ENCODE results near the gene ENTHD1.

ENTHD1 gene

DNA sequence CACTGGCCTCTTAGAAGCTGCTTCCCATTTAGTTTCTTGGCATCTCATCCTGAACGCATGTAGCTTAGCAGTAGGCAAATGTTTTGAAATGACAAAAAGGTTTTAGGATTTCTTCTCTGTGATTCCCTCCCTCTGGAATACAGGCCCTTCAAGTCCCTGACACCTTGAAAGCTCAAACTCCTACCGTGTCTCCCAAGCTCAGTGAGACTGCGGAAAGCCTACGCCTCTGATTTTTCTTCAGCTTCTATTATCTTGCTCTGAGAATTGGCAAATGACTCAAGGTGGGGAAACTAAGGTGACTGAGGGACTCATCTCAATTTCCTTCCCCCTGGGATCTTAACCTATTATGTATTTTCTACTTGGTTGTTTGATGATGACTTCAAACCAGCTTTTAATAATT, 130.3 kb downstream of the ENTHD1 start:
- Histone ChIP-seq H2AFZ (ENCODE audit: low read length, unreplicated experiment) (no peak overlapping the region), H3K4me1 (ENCODE audit: control insufficient read depth, insufficient read depth, low read length, unreplicated experiment) (no peaks in the 10 kb centered on the region), H3K4me3 (ENCODE audit: low read depth, low read length) (no peak overlapping the region), H3K79me2 (ENCODE audit: control insufficient read depth, insufficient read depth, low read length, unreplicated experiment) (no peaks in the 10 kb centered on the region), H3K27me3 (ENCODE audit: insufficient read depth, low read length) (peaks cover 42% of the 10 kb centered on the region), H3K36me3 (ENCODE audit: insufficient read depth, low read length) (no peaks in the 10 kb centered on the region), H3K27ac (ENCODE audit: low read depth, low read length) (no peak overlapping the region)

DNA sequence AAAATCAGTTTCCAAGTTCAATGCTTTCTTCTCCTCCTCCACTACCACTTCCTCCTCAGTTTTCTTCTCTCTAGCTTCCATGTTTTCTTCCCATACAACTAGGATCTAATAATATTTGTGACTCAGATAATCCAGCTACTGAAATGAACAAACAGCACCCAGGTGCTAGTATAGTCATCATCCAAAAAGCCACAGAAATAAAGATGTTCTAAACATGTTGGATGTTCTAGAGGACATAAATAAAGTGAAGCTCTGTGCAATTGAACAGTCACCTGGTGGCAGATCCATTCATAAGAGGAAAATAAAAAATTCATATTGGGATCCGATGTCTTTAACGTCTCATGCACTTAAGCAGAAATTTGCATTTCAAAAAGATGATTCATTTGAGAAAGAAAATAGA, 142.8 kb downstream of the ENTHD1 start:
- Histone ChIP-seq H3K36me3 (ENCODE audit: insufficient read depth, low read length) (no peaks in the 10 kb centered on the region), H3K79me2 (ENCODE audit: control insufficient read depth, insufficient read depth, low read length, unreplicated experiment) (no peaks in the 10 kb centered on the region), H3K27ac (ENCODE audit: low read depth, low read length) (no peak overlapping the region), H3K4me3 (ENCODE audit: low read depth, low read length) (no peak overlapping the region), H3K27me3 (ENCODE audit: insufficient read depth, low read length) (peaks cover 54% of the 10 kb centered on the region), H3K4me1 (ENCODE audit: control insufficient read depth, insufficient read depth, low read length, unreplicated experiment) (no peaks in the 10 kb centered on the region), H2AFZ (ENCODE audit: low read length, unreplicated experiment) (no peak overlapping the region)

DNA sequence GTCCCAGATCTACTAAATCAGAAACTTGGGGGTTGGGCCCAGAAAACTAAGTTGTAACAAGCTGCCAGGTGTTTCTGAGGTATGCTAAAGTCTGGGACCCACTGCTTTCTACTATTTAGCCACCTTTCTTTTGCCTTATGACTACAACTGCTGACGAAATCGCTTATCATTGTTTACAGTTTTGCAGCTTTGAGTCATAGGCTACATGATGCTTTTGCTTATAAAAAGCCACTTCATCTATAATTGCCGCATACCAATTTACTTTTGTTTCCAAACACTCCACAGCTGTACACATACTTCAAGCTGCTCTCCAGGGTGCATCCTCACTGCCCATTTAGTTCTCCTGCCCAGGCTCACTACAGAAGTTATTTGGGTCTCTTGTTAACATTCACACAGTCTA, 144.7 kb downstream of the ENTHD1 start:
- Histone ChIP-seq H3K4me1 (ENCODE audit: control insufficient read depth, insufficient read depth, low read length, unreplicated experiment) (no peaks in the 10 kb centered on the region), H3K27ac (ENCODE audit: low read depth, low read length) (no peak overlapping the region), H3K4me3 (ENCODE audit: low read depth, low read length) (no peak overlapping the region), H3K79me2 (ENCODE audit: control insufficient read depth, insufficient read depth, low read length, unreplicated experiment) (no peaks in the 10 kb centered on the region), H3K27me3 (ENCODE audit: insufficient read depth, low read length) (peaks cover 54% of the 10 kb centered on the region), H2AFZ (ENCODE audit: low read length, unreplicated experiment) (no peak overlapping the region), H3K36me3 (ENCODE audit: insufficient read depth, low read length) (no peaks in the 10 kb centered on the region)

DNA sequence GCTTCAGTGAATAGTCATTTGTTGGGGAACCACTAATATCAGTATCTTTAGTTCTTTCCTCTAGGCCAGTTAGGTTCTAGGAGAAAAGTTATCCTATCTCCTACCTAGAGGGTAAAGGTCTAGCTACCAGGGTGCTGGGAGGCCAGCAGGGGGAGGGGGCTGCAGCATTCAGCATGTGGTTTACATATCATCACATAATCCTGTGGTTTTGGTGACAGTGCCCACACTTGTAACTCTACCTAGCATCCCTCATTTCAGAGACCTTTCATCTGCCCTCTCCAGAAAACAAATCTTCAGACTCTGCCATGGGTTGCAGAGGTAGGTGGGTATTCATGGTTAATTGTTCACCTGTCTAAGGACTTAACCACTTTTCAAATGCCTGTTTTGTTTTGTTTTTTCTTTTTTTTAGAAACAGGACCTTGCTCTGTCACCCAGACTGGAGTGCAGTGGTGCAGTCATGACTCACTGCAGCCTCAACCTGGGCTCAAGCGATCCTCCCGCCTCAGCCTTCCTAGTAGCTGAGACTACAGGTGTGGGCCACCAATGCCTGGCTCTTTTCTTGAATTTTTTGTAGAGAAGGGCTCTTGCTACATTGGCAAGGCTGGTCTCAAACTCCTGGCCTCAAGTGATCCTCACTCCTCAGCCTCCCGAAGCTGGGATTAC, 146.8 kb downstream of the ENTHD1 start:
- no peaks in the 10 kb centered on the region for H3K79me2 ChIP-seq (ENCODE audit: control insufficient read depth, insufficient read depth, low read length, unreplicated experiment)
- H3K4me1 ChIP-seq (ENCODE audit: control insufficient read depth, insufficient read depth, low read length, unreplicated experiment), result no peaks in the 10 kb centered on the region
- H3K36me3 ChIP-seq (ENCODE audit: insufficient read depth, low read length), result no peaks in the 10 kb centered on the region
- H3K4me3 ChIP-seq (ENCODE audit: low read depth, low read length), result no peak overlapping the region
- peaks cover 61% of the 10 kb centered on the region for H3K27me3 ChIP-seq (ENCODE audit: insufficient read depth, low read length)
- H2AFZ ChIP-seq (ENCODE audit: low read length, unreplicated experiment), result no peak overlapping the region
- H3K27ac ChIP-seq (ENCODE audit: low read depth, low read length), result no peak overlapping the region

DNA sequence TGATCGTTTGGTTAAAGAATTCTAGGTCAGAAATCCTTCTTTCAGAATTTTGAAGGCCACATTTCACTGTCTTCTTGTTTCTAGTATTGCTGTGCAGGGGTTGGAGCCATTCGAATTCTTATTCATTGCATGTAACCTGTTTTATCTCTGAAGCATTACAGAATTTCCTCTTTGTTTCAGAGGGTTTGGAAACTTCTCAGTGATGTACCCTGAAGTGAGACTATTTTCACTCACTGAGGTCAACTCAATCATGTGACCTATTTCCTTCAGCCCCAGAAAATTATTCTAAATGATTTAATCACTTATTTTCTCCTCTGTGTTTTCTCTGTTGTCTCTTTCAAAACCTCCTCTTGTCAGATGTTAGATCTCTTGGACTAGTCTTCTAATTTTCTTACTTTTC, 147.8 kb downstream of the ENTHD1 start:
- Histone ChIP-seq H3K4me3 (ENCODE audit: low read depth, low read length) (no peak overlapping the region), H3K27ac (ENCODE audit: low read depth, low read length) (no peak overlapping the region), H3K27me3 (ENCODE audit: insufficient read depth, low read length) (peaks cover 53% of the 10 kb centered on the region), H3K4me1 (ENCODE audit: control insufficient read depth, insufficient read depth, low read length, unreplicated experiment) (no peaks in the 10 kb centered on the region), H2AFZ (ENCODE audit: low read length, unreplicated experiment) (no peak overlapping the region), H3K79me2 (ENCODE audit: control insufficient read depth, insufficient read depth, low read length, unreplicated experiment) (no peaks in the 10 kb centered on the region), H3K36me3 (ENCODE audit: insufficient read depth, low read length) (no peaks in the 10 kb centered on the region)

DNA sequence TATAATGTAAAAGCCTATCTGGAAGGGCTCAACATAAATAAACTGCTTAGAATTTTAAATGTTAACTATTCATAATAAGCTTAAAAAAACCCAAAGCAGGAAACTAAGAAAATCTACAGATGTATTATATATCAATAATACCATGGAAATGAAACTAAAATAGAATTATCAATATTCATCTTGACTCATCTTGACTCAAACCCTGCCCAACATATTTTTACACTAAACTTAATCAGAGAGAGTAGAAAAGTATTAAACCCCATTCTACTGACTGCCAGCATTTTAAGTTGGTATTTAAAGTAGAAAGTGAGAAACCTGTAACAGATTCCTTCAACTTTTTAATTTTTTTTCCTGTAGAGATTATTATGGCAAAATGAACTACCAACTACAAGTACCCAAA, 149.2 kb downstream of the ENTHD1 start:
- Histone ChIP-seq H3K4me1 (ENCODE audit: control insufficient read depth, insufficient read depth, low read length, unreplicated experiment) (no peaks in the 10 kb centered on the region), H3K27ac (ENCODE audit: low read depth, low read length) (no peak overlapping the region), H3K36me3 (ENCODE audit: insufficient read depth, low read length) (no peaks in the 10 kb centered on the region), H3K4me3 (ENCODE audit: low read depth, low read length) (no peak overlapping the region), H2AFZ (ENCODE audit: low read length, unreplicated experiment) (no peak overlapping the region), H3K27me3 (ENCODE audit: insufficient read depth, low read length) (peaks cover 47% of the 10 kb centered on the region), H3K79me2 (ENCODE audit: control insufficient read depth, insufficient read depth, low read length, unreplicated experiment) (no peaks in the 10 kb centered on the region)

DNA sequence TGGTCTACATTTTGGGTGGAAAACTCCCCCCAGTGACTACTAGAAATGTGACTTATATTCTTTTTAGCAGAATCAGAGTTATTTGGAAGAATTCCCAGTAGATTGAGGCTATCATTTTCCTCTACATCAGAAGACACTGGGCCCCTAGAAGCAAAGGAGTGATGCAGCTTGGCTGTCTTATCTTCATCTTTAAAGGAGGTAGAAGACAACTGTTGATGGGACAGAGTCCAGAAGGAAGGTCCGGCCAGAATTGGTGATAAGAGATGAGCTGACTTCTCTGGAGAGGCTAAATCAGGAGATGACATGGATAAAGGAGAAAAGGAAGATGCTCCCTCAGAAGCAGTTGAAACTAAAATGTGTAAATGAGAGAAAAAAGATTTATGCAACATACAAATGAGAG, 149.6 kb downstream of the ENTHD1 start:
- no peaks in the 10 kb centered on the region for H3K36me3 ChIP-seq (ENCODE audit: insufficient read depth, low read length)
- no peaks in the 10 kb centered on the region for H3K4me1 ChIP-seq (ENCODE audit: control insufficient read depth, insufficient read depth, low read length, unreplicated experiment)
- H3K27ac ChIP-seq (ENCODE audit: low read depth, low read length), result no peak overlapping the region
- no peak overlapping the region for H3K4me3 ChIP-seq (ENCODE audit: low read depth, low read length)
- H2AFZ ChIP-seq (ENCODE audit: low read length, unreplicated experiment), result no peak overlapping the region
- H3K79me2 ChIP-seq (ENCODE audit: control insufficient read depth, insufficient read depth, low read length, unreplicated experiment), result no peaks in the 10 kb centered on the region
- peaks cover 47% of the 10 kb centered on the region for H3K27me3 ChIP-seq (ENCODE audit: insufficient read depth, low read length)

DNA sequence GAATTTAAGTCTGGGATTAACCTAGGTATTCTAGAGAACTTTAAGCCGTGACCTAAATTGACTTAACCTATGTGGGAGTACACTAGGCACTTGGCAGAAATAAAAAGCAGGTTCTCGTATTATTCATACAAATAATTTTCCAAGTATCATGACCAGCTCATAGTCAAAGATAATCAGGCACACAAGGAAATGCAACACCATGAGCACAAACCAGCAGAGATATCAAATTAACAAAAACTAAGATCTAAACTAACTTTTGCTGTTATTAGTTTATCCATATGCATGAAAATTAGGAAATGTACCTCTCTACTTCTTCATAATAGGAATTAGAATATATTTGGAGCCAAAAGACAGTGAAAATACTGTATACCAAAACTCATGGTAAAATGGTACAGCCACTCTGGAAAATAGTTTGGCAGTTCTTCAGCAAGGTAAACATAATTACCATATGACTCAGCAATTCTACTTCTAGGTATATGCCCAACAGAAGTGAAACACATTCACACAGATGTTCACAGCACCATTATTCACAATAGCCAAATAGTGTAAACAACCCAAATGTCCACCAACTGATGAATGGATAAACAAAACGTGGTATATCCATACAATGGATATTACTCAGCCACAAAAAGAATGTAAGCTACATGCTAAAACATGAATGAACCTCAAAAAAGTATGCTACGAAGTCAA, 154.1 kb downstream of the ENTHD1 start:
- Histone ChIP-seq H2AFZ (ENCODE audit: low read length, unreplicated experiment) (no peak overlapping the region), H3K79me2 (ENCODE audit: control insufficient read depth, insufficient read depth, low read length, unreplicated experiment) (no peaks in the 10 kb centered on the region), H3K36me3 (ENCODE audit: insufficient read depth, low read length) (no peaks in the 10 kb centered on the region), H3K4me3 (ENCODE audit: low read depth, low read length) (no peak overlapping the region), H3K27ac (ENCODE audit: low read depth, low read length) (no peak overlapping the region), H3K4me1 (ENCODE audit: control insufficient read depth, insufficient read depth, low read length, unreplicated experiment) (no peaks in the 10 kb centered on the region), H3K27me3 (ENCODE audit: insufficient read depth, low read length) (peaks cover 53% of the 10 kb centered on the region)

DNA sequence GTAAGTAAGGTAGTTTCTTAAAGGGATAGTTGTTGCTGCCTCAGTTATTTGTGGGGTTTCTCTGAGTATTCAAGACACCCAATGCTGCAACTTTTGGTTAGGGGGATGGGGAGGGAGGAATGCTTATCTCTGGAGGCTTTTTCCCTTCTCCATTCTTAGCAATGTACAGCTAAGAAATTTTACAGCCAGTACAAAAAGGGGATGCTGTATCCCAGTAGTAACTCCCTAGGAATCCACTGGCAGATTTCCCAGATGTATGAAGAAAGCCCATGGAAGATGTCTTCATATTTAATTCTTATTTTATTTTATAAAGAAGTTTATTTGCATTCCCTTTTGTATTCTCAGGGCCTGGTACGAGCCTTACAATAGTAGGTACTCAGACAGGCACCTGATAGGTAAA, 154.8 kb downstream of the ENTHD1 start:
- Histone ChIP-seq H3K79me2 (ENCODE audit: control insufficient read depth, insufficient read depth, low read length, unreplicated experiment) (no peaks in the 10 kb centered on the region), H3K27ac (ENCODE audit: low read depth, low read length) (no peak overlapping the region)

DNA sequence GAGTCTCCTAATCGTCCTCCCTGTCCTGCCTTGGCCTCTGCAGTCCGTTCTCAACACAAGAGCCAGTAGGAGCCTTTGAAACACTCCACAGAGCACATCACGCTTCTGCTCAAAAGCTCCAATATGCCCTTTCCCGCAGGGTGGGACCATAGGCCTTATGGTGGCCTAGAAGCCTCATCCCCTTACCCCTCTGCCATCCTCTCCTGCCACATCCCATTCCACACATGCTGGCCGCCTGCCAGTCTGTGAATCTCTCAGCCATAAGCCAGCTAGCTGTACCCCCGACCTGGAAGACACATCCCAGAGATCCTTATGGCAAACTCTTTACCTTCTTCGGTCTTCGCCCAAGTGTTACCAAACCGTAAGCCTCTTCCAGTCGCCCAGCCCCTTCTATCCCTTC, 157.8 kb downstream of the ENTHD1 start:
- H2AFZ ChIP-seq (ENCODE audit: low read length, unreplicated experiment), result no peak overlapping the region
- no peaks in the 10 kb centered on the region for H3K36me3 ChIP-seq (ENCODE audit: insufficient read depth, low read length)
- H3K27ac ChIP-seq (ENCODE audit: low read depth, low read length), result no peak overlapping the region
- H3K4me1 ChIP-seq (ENCODE audit: control insufficient read depth, insufficient read depth, low read length, unreplicated experiment), result no peaks in the 10 kb centered on the region
- peaks cover 58% of the 10 kb centered on the region for H3K27me3 ChIP-seq (ENCODE audit: insufficient read depth, low read length)
- H3K4me3 ChIP-seq (ENCODE audit: low read depth, low read length), result no peak overlapping the region
- no peaks in the 10 kb centered on the region for H3K79me2 ChIP-seq (ENCODE audit: control insufficient read depth, insufficient read depth, low read length, unreplicated experiment)

More for the DNA sequence above, 154.8 kb downstream of the ENTHD1 start:
- H3K4me3 ChIP-seq (ENCODE audit: low read depth, low read length), result no peak overlapping the region
- no peak overlapping the region for H2AFZ ChIP-seq (ENCODE audit: low read length, unreplicated experiment)
- H3K4me1 ChIP-seq (ENCODE audit: control insufficient read depth, insufficient read depth, low read length, unreplicated experiment), result no peaks in the 10 kb centered on the region
- H3K27me3 ChIP-seq (ENCODE audit: insufficient read depth, low read length), result peaks cover 47% of the 10 kb centered on the region
- no peaks in the 10 kb centered on the region for H3K36me3 ChIP-seq (ENCODE audit: insufficient read depth, low read length)

DNA sequence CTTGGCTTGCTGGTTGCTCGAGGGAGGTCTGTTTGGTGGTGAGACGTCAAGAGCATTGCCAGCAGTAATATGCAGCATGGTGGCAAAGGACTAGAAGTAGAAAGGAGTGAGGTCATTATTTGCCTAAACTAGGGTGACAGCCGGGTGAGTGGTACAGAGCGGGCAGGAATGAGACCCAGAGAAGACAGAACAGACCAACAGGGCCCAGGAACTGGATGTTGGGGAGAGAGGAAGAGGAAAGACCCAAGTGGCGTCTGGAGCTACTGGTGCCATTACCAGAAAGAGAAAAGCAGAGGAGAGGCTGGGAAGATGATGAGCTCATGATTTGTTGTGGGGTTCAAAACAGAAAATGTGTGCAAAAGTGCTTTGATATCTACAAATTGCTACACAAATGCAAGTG, 158.7 kb downstream of the ENTHD1 start:
- no peaks in the 10 kb centered on the region for H3K36me3 ChIP-seq (ENCODE audit: insufficient read depth, low read length)
- no peak overlapping the region for H2AFZ ChIP-seq (ENCODE audit: low read length, unreplicated experiment)
- peaks cover 58% of the 10 kb centered on the region for H3K27me3 ChIP-seq (ENCODE audit: insufficient read depth, low read length)
- no peaks in the 10 kb centered on the region for H3K4me1 ChIP-seq (ENCODE audit: control insufficient read depth, insufficient read depth, low read length, unreplicated experiment)
- no peak overlapping the region for H3K27ac ChIP-seq (ENCODE audit: low read depth, low read length)
- no peak overlapping the region for H3K4me3 ChIP-seq (ENCODE audit: low read depth, low read length)
- no peaks in the 10 kb centered on the region for H3K79me2 ChIP-seq (ENCODE audit: control insufficient read depth, insufficient read depth, low read length, unreplicated experiment)
